NCI-H524 (cell line): ENCODE measurements around the gene HOXC11.

Experiments used
- DNase-seq, 2 experiments: peaks; one replicate each; lab custom pipeline; 2025; lab: John Stamatoyannopoulos, UW

Gene HOXC11

DNA sequence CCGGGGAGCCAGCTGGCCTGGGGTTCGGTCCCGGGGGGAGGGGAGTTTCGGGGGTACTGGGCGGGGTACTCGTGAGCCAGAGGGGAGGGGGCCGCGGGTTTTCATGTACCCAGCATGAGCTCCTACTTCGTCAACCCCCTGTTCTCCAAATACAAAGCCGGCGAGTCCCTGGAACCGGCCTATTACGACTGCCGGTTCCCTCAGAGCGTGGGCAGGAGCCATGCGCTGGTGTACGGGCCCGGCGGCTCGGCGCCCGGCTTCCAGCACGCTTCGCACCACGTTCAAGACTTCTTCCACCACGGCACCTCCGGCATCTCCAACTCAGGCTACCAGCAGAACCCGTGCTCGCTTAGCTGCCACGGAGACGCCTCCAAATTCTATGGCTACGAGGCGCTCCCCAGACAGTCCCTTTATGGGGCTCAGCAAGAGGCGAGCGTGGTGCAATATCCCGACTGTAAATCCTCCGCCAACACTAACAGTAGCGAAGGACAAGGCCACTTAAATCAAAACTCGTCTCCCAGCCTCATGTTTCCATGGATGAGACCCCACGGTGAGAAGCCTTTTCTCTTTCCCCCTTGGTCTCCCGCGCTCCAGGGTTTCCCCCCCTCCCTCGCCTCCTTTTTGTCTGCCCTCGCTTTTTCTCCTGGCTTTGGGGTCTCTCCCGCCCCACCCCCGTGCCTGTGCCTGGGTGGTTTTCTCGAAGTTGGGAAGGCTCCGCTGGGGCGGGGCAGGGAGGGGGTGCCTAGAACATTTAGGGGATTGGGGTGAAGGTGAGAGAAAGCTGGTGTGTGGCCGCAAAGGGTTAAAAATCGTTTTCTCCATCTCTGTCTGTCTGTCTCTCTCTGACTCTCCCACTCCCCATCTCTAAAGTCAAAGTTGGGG, 36.5 kb downstream of the HOXC11 start:
- peak in 1 of 2 experiments; percentile 46 for DNase-seq

DNA sequence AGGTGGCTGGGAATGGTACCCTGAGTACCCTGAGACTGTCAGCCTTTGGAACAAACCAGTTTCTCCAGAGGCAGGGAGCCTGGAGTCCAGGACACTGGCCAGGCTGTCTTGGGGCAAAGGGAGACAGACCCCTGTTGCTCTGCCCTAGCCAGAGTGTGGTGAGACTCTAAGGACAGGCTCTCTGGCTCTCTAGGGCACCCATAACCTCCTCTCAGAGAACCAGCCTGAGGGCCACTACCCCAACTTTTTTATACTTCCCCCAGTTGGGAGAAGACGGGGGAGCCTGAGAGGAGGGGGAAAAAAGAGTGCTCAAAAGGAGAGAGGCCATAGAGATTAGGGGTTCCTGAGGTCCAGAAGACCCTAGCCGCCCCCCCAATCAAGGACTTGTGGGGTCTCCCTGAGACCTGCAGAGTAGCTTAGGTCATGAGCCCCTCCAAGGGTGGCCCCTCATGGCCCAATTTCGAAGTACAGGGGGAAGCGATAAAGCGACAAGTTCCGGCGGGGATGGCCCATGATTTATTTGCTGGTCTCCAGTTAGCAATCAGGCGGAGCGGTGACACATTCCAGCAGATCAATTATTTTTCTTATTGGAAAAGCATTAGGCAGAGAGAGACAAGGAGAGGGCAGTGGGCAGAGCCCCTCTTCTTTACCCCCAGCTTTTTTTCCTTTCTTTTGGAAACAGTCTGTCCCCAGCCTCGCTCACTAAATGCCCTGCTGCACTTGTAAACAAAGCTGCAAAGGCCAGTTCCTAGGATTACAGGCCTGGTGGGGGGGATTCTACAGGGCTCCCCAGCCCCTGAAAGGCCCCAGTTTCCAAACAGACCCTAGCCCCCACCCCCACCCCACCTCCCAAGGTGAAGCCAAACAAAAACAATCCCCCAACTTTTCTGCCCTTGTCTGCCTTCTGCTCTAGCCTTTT, 37.4 kb downstream of the HOXC11 start:
- DNase-seq = no peak

DNA sequence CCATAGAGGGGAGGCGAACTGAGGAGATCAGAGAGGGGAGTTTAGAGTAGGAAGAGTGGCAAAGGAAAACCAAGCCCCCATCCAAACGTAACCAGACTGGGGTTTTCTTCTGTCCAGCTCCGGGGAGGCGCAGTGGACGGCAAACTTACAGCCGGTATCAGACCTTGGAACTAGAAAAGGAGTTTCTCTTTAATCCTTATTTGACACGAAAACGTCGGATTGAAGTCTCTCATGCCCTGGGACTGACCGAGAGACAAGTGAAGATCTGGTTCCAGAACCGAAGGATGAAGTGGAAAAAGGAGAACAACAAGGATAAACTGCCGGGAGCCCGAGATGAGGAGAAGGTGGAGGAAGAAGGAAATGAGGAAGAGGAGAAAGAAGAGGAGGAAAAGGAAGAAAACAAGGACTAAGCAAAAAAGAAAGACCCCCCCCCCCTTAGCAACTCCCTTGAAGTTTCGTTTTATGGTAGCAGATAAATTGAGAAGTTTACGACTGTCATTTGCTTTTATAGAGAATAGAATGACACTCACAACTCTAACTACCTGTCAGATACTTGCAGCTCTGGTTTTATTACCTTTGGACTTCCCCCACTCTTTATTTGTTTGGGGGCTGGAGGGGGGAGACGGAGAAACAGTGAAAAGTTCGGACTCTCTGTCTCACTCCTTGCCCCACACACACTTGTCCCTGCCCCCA, 38.2 kb downstream of the HOXC11 start:
- no peak for DNase-seq

DNA sequence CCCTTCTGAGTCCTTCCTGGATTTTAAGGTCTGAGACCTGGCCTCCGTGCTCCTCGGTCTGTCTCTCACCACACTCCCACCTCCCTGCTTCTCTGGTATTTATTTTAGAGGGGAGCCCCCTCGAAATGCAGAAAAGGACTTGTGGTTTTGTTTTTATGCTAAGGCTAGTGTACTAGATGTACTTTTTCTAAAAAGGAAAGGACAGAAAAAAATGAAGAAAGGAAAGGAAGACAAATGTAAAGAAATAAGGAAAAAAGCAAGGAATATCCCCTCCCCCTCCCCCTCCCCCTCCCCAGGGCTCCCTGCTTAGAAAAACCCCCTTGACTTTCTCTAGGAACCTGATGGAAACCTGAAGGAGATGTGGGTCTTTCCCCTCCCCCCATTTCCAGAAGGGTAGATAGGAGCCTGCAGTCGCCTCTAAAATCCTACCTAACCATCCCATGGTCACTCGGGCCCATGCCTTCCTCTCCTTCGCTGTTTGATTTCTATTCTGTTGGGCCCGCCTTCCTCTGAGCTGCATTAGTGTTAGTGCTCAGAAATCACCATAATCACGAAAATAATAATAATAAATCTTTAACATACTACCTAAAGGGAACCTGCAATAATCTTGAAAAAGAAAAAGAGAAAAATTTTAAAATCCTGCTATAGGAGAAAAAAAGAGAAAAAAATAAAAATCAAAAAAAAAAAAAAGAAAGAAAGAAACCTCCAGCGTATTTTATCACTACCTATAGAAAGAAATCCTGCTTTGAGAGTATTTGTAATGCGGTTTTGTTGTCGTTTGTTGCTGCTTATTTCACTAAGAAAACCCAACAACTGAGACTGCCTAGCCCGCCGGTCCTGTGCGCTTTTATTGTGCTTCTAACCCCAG, 39.0 kb downstream of the HOXC11 start:
- no peak for DNase-seq

DNA sequence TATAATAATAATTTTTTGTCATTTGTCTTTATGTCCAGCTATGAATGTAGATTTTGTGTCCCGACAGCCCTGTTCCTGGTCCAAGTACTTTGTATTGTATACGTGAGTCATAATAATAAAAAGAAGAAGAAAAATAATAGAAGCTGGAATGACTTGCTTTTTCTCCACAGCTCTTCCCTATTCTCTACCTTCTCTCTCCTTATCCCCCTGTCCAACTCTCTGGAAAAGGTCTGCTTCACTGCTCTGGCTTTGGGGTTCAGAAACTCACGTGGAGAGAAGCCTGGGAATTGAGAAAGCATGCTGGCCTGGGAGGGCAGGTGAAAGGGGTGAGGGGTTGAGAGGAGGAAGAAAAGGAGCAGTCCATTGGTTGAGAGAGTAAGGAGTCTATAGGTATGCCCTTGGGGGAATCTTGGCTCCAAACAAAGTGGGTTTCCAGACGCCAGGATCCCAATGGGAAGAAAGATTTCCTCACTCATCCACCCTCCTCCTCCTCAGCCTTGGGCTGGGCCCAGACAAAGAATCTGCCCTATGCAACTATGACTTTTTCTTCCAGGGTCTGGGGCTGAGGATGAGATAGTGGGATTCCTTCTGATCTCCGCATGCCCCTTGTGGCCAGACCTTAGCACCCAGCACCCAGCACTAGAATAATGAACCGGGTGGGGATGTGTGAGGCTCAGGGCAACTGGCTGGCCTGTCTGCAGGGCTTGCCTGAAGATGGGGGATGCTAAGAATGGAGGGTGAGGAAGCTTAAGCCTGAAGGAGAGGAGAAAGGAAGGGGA, 39.9 kb downstream of the HOXC11 start:
- DNase-seq = no peak

DNA sequence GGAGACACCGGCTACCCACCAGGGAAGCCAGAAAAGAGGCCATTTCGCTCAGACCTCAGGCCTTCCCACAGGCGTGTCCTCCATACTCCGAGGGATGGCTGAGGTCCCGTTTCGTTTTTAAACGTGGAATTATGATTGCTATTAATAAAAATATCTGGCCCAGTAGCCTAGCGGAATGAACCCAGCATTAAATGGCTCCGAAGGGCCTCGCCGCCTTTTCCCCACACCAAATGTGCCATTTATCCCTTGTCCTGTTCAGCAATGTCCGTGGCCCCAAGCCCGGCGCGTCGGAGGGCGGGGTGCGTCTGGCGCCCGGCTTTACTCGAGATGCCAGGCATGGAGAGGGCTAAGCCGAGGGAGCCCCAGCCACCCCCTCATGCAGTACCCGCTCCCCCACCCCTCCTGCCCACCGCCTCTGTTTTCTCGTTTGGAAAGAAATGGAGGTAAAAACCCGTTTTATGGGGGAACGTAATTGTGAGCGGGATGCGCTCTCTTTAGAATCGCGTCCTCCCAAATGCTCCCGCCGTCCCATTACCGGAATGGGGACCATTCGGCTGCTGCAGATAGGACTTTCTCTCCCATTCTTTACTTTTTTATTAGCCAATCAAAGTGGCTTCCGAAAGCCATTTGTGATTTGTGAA, 41.6 kb downstream of the HOXC11 start:
- no peak for DNase-seq

DNA sequence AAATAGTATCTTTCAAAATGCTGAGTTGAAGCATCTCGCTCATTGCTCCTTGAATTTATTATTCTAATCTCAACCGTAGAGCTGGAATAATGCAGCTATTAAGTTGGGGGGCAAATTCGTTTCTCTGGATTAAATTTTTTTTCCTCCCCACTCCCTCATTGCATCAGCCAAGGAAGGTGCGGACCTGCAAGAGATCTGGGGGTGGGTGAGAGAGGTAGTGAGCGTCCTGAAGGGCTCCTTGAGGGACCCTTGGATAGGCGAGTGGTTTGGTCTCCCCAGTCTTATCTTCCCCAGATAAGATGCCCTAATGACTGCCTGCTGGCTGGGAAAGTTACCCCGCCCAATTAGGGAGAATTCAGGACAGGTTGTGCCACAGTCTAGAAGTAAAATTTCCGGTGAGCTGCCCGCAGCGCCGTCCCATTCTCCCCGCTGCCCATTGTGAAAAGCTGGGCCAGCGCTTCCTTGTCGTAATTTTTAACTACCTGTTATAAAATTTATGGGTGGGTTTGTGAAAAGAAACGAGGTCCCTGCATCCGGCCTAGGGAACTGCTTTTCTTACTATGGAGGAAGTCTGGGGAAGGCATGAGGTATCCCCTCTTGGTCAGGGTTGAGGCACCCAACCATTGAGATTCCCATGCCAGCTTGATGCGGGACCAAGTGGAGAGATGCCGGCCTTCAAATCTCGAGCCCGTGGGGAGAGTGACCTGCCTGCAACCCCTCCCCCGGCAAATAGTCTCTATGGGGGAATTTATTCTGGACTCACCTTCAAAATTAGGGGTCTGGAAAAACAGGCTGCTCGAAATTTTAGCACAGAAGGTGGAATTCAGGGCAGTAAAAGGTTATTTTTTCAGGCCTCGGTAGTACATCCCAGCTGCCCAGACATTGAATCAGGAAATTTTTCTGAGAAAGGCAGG, 42.3 kb downstream of the HOXC11 start:
- DNase-seq = no peak

DNA sequence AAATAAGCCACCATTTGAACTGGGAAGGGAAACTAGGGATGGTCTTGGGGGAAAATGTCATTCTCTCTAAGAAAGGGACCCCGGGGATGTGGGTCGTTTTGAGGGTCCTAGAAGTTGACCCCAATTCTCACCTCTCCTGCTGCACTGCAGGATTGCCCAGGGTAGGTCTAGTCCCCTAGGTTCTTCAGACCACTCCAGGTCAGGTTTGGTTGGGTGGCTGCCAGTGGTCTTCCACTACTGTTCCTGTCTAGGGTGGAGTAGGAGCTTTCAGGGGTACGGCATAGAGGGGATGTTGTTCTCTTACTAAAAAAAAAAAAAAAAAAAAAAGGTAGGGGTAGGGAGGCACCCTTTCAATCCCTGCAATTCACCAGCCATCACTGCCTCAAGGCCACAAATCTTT, 43.1 kb downstream of the HOXC11 start:
- DNase-seq = no peak

DNA sequence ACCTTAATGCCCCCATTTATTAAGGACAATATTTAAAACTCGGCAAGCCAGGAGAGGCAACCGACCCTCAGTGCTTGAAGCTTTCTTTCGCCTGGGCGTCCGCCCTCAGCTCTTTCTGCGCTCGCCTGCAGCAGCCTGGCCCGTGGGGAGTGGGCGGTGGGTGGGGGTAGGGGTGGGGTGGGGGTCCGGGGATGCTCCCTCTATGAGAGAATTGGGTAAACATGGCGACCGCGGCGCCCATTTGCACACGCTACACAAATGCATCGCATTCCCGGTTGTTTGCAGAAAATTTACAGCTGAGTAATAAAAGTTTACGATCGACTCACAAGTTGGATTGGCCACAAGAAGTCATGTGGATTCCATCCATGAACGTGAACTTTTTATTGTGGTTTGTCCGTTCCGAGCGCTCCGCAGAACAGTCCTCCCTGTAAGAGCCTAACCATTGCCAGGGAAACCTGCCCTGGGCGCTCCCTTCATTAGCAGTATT, 43.6 kb downstream of the HOXC11 start:
- peak in 1 of 2 experiments; percentile 55 for DNase-seq

DNA sequence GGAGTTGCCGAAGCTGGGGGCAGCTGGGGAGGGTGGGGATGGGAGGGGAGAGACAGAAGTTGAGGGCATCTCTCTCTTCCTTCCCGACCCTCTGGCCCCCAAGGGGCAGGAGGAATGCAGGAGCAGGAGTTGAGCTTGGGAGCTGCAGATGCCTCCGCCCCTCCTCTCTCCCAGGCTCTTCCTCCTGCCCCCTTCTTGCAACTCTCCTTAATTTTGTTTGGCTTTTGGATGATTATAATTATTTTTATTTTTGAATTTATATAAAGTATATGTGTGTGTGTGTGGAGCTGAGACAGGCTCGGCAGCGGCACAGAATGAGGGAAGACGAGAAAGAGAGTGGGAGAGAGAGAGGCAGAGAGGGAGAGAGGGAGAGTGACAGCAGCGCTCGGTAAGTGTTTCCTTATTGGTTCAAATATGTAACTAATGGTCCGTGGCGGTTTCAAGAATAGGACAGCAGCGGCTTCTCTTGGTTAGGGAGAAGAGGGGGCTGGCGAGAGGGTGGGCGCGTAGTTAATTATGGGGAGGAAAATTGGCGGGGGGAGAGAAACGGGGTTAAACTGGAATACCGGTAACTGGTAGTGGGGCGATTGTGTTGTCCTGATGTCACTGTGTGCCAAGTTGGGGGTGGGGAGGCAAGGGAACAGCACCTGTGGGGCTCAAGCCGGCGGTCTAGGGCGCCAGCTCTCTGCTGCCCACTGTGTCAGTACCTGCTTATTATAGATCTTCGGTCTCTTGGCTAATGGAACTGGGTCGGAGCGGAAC, 44.3 kb downstream of the HOXC11 start:
- DNase-seq = peak; percentile 79 to 83

DNA sequence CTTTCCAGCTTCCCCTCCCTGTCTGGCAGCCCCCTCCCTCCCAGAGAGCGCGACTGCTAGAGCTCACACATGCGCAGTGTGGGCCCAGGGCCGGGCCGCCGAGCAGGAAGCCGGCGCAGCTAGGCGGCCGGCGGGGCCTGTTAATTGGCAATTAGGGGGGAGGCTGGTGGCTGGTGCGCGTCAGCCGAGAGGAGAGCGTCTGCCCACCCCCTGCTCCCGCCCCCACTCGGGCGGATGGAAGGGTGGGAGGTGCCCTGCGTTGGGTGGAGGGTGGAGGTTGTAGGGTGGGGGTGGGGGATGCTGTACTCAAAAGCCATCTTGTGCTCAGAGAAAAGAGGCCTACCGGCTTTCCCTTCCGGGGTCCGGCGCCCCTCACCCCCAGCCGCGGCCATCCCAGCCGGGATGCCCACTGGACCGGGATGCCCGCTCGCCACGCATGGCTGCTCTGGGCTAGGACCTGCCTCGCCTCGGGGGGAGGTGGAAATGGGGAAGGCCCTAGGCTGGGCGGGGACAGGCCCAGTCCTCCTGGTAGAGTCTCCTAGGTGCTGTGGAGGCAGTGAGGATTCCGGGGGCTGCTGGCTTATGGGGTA, 45.0 kb downstream of the HOXC11 start:
- peak; percentile 89 to 95 for DNase-seq

DNA sequence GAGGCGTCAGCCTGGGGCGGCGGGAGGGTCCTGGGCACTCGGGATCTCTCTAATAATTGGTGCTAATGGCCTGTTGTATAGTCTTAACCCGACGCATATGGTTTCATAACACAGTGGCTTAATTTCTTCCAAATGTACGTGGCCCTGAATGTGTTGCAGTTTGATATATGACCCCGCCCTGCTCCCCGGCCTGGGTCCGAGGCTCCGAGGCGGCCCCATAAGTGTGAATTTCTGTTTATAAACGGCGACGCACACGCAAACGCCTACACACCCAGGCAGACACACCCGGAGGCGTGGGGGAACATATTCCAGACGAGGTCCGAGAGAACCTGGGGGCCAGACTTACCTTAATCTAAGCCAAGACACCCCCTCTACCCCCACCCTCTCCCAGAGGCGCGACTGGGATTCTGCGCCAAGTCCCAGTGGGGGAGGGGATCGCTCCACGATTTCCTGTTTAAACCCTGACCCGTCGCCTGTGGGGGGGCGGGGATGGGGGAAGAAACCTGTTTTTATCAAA, 45.6 kb downstream of the HOXC11 start:
- DNase-seq = no peak

DNA sequence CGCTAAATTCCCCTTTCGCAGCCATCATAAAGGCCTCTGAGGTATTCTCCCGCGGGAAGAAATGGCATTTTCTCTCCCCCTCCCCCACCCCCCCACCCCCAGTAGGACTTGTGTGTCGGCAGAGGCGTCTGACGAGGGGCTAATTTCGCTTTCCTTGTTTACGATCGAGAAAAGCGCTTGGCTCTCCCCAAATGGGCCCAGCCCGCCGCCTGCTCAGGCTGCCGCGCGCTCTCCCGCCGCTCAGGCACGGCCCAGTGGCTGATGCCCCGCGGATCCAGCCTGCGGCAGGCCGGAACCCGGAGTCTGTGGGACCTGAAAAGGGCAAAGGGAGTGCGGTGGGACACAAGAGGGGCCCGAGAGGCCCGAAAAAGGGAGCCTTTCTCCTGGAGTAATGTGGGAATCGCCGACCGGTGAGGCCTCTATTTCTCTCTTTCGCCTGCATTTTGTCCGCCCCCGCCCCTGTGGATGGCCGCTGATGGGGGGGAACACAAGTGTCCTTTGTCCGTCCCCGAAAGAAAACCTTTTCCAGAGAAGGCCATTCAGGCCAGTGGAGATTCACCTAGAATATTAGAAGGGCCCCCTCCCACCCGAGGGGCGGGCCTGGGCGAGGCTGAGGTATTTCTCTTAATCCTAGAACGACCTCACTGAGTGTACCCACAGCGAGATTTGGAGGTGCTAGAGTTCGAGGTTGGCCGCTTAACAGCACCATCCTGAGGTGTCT, 46.3 kb downstream of the HOXC11 start:
- no peak for DNase-seq

DNA sequence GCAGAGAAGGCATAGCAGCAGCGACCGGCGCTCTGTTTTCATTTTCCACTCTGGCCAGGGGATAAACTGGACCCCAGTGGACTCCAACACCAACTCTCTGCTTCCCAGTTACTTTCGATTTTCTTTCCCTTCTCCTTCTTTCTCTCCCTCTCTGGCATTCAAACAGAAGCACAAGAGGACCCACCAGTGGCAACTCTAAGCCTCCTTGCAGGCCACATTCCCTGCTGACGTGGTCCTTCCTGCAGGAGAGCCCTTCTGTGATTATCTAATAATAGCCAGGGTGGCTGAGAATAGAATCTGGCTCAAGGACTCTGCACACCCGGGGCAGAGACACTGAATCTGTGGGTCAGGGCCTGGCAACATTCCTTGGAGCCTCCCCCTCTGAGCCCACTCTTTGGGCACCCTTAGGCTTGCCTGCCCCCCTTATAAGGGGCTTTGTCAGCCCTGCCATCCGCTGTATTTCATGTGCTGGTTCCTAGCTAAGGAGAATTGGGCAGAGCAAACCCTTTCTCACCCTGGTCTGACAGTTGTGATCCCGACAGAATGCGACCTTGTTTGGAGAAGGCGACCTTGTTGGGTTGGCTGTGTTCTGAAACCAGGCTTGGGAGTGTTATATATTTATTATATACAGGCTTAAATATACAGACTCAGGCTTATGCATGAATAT, 47.1 kb downstream of the HOXC11 start:
- no peak for DNase-seq

DNA sequence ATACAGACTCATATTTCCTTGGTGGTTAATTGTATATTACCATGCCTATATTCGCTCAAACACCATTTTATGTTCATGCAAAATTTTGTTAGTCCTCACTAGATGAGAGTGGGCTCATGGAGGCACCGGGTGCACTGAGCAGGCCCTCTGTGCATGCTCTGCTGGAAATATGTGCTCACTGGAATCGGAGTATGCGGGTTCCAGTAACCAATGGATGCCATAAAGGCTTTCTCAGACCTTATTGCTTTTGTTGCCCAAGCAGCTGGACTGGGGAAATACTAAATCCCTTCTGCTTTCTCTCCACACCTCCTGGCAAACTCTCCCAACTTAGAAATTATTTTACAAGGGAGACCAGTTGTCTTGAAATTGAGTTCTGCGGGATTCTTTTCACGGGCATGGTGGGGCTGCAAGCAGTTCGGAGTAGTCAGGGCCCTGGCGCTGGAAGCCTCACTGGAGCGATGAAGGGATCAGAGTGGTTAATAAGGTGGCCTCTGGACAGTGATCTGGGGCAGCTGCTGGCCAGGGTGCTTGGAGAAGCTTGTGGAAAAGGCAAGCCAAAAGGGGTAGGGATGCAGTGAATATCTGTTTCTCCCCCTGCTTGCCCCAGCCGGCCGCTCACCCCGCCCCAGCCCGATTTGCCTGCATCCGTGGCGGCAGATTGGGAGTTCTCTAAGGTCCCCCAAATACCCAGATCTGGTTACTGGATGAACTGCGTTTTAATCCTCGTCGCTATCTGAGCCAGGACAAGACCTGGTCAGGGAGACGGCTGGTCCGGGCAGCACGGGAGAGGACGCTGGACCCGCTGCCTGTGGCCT, 47.9 kb downstream of the HOXC11 start:
- no peak for DNase-seq
